ENCODE results near the gene ZNF654.

- TF ChIP-seq CTCF (IDR thresholded peaks at IDR 0.05) (no peak), EP300 (IDR thresholded peaks at IDR 0.05) (no peak), POLR2A (IDR thresholded peaks at IDR 0.05) (no peak), POLR2AphosphoS5 (IDR thresholded peaks at IDR 0.05) (no peak)
These were observed 88.2 kb downstream of the ZNF654 start for GRCh38 chr3:88147261-88147660.

Data from suprapubic skin (tissue), 4 donors.